Head of caudate nucleus (tissue), 42 donors: ENCODE measurements around the gene PERCC1.
"Not testable (repeated sequence)": the region's sequence is repeated elsewhere in the genome, so short reads cannot be mapped to it uniquely, and the experiment has no call there.

Source experiments
- DNase-seq, 42 donors: peaks; one replicate each; pipeline versions ENCODE4 v3.0.0 to v3.0.0-alpha.2; 2020 to 2021; ENCODE audit warnings: mixed read lengths in 7 of 42
- intact Hi-C: fragments of 100-400 bp; cut with DNase I; formaldehyde crosslinking; loops from one replicate; pipeline ENCODE4 v1.15.0; 2022

PERCC1 gene

GRCh38 chr16:1475552-1476114, 44.8 kb downstream of the PERCC1 start:
- intact Hi-C loops, result loop anchor here (10.0 kb wide), 2 partner anchors 51 to 121 kb away; partner anchors contain the start of genes GNPTG, TSR3 and UQCC4
- DNase-seq, result peak in 2 of 42 donors; percentile 20 to 45

- intact Hi-C loops, result loop anchor here (10.0 kb wide), 2 partner anchors 52 to 122 kb away; partner anchors contain the start of genes GNPTG, TSR3 and UQCC4
- no peak for DNase-seq
These were observed 46.2 kb downstream of the PERCC1 start for GRCh38 chr16:1477033-1477432.

- intact Hi-C loops, result loop anchor here (10.0 kb wide), 2 partner anchors 54 to 124 kb away; partner anchors contain the start of genes GNPTG, TSR3 and UQCC4
- DNase-seq, result not testable (repeated sequence)
These were observed 48.1 kb downstream of the PERCC1 start for GRCh38 chr16:1478937-1479336.

GRCh38 chr16:1481906-1482835, 51.3 kb downstream of the PERCC1 start:
- DNase-seq, result no peak
- intact Hi-C loops, result no loop called here
